Activated T-helper 2 cell treated with anti-CD3 and anti-CD28 coated beads, Interferon-gamma antibody, Interleukin-2, Interleukin-4, amounts not matched to agents 10 μg/mL and 5 μg/mL and 100 μg/mL, durations not matched to agents 14 hours and 24 hours and 36 hours (primary cell): ENCODE measurements around the gene ZNF37A. TPM values are rescaled to one million over a fixed set of nuclear protein-coding genes. Genes with fewer than 3 reads are reported as not detected.
"Not testable (repeated sequence)": the region's sequence is repeated elsewhere in the genome, so short reads cannot be mapped to it uniquely, and the experiment has no call there.

Experiments used
- DNase-seq: peaks from one replicate; pipeline ENCODE4 v3.0.0; 2021; ENCODE audit warnings: low spot score
- H3K27ac Mint-ChIP-seq: one replicate; pipeline ENCODE4 v1.8.0; 2021; ENCODE audit warnings: mixed read lengths
- H3K27me3 Mint-ChIP-seq: one replicate; pipeline ENCODE4 v1.8.0; 2021; ENCODE audit warnings: low read depth, mixed read lengths
- H3K36me3 Mint-ChIP-seq: one replicate; pipeline ENCODE4 v1.8.0; 2021; ENCODE audit warnings: low read depth, mixed read lengths
- H3K4me1 Mint-ChIP-seq: one replicate; pipeline ENCODE4 v1.8.0; 2021; ENCODE audit warnings: low read depth, mixed read lengths
- H3K4me3 Mint-ChIP-seq: one replicate; pipeline ENCODE4 v1.8.0; 2021; ENCODE audit warnings: low read depth, mild to moderate bottlenecking, moderate library complexity, mixed read lengths
- H3K9me3 Mint-ChIP-seq: one replicate; pipeline ENCODE4 v1.8.0; 2021; ENCODE audit warnings: mixed read lengths
- intact Hi-C: fragments of 100-400 bp; cut with micrococcal nuclease; formaldehyde crosslinking; loops from one replicate; pipeline ENCODE4 v1.15.1; 2023
- total RNA-seq: library from RNA; stranded (reverse); gene quantifications from 2 replicates; pipeline ENCODE4 v1.2.3, GENCODE V29; 2022

The ZNF37A gene
- total RNA-seq, result 29.7 and 31.9 TPM in 2 replicates

GRCh38 chr10:38094158-38094926 is at the start of gene ZNF37A:
Gene ZNF37A, plus strand, starts transcription at chr10:38094337. Its CDS starts 2,281 bp downstream, at chr10:38096618.
- H3K36me3 Mint-ChIP-seq, result peaks cover 50% of the 10 kb centered on the region
- H3K27ac Mint-ChIP-seq, result peak within 1 kb of the TSS; percentile 93
- H3K9me3 Mint-ChIP-seq, result peaks cover 33% of the 10 kb centered on the region
- intact Hi-C loops, result loop anchor here (1.0 to 2.0 kb wide), 5 partner anchors 48 to 237 kb away; partner anchors contain the start of genes ZNF248, ZNF25 and ZNF33A
- H3K4me1 Mint-ChIP-seq, result peaks cover 22% of the 10 kb centered on the region
- peak within 1 kb of the TSS; percentile 91 for H3K4me3 Mint-ChIP-seq
- DNase-seq, result peak; percentile 86
- H3K27me3 Mint-ChIP-seq, result no peaks in the 10 kb centered on the region

GRCh38 chr10:38045129-38045528 is 49.0 kb upstream of the ZNF37A start:
- Mint-ChIP-seq H3K4me1 (peaks cover 23% of the 10 kb centered on the region), H3K9me3 (peaks cover 62% of the 10 kb centered on the region), H3K27ac (peak overlapping the region; percentile 8), H3K4me3 (no peak overlapping the region), H3K27me3 (no peaks in the 10 kb centered on the region), H3K36me3 (peaks cover 92% of the 10 kb centered on the region)
- intact Hi-C loops, result no loop called here
- no peak for DNase-seq

- Mint-ChIP-seq H3K27ac (no peak overlapping the region), H3K4me1 (peaks cover 19% of the 10 kb centered on the region), H3K27me3 (no peaks in the 10 kb centered on the region), H3K36me3 (peaks cover 88% of the 10 kb centered on the region), H3K4me3 (no peak overlapping the region), H3K9me3 (peaks cover 72% of the 10 kb centered on the region)
- no peak for DNase-seq
- intact Hi-C loops, result loop anchor here (2.0 kb wide), 1 partner anchor 47 kb away; the partner anchor contains the start of gene ZNF37A
These were observed 46.5 kb upstream of the ZNF37A start for GRCh38 chr10:38047666-38048065.

- Mint-ChIP-seq H3K4me1 (peaks cover 14% of the 10 kb centered on the region), H3K27me3 (no peaks in the 10 kb centered on the region), H3K4me3 (no peak overlapping the region), H3K9me3 (peaks cover 82% of the 10 kb centered on the region), H3K36me3 (peaks cover 90% of the 10 kb centered on the region), H3K27ac (no peak overlapping the region)
- intact Hi-C loops, result no loop called here
- no peak for DNase-seq
These were observed 43.9 kb upstream of the ZNF37A start for GRCh38 chr10:38050212-38050611.

GRCh38 chr10:38054361-38054797 is 39.8 kb upstream of the ZNF37A start:
- H3K27me3 Mint-ChIP-seq, result no peaks in the 10 kb centered on the region
- peaks cover 87% of the 10 kb centered on the region for H3K9me3 Mint-ChIP-seq
- intact Hi-C loops, result no loop called here
- no peak overlapping the region for H3K4me3 Mint-ChIP-seq
- no peaks in the 10 kb centered on the region for H3K4me1 Mint-ChIP-seq
- peaks cover 92% of the 10 kb centered on the region for H3K36me3 Mint-ChIP-seq
- H3K27ac Mint-ChIP-seq, result no peak overlapping the region
- DNase-seq, result no peak

GRCh38 chr10:38055274-38055894 is 38.8 kb upstream of the ZNF37A start:
- intact Hi-C loops, H3K27ac Mint-ChIP-seq, H3K27me3 Mint-ChIP-seq, H3K4me3 Mint-ChIP-seq, DNase-seq, H3K4me1 Mint-ChIP-seq: not testable (repeated sequence)
- peaks cover 91% of the 10 kb centered on the region for H3K36me3 Mint-ChIP-seq
- H3K9me3 Mint-ChIP-seq, result peaks cover 84% of the 10 kb centered on the region

- DNase-seq, H3K36me3 Mint-ChIP-seq, H3K27ac Mint-ChIP-seq, H3K4me1 Mint-ChIP-seq, H3K4me3 Mint-ChIP-seq, intact Hi-C loops, H3K27me3 Mint-ChIP-seq: not testable (repeated sequence)
- peaks cover 14% of the 10 kb centered on the region for H3K9me3 Mint-ChIP-seq
These were observed 24.5 kb upstream of the ZNF37A start for GRCh38 chr10:38069663-38070062.

GRCh38 chr10:38070501-38070900 is 23.6 kb upstream of the ZNF37A start:
- peaks cover 2% of the 10 kb centered on the region for H3K4me1 Mint-ChIP-seq
- H3K4me3 Mint-ChIP-seq, result no peak overlapping the region
- intact Hi-C loops, result no loop called here
- H3K9me3 Mint-ChIP-seq, result peaks cover 17% of the 10 kb centered on the region
- DNase-seq, result no peak
- peaks cover under 1% of the 10 kb centered on the region for H3K36me3 Mint-ChIP-seq
- no peak overlapping the region for H3K27ac Mint-ChIP-seq
- no peaks in the 10 kb centered on the region for H3K27me3 Mint-ChIP-seq

- DNase-seq, result no peak
- peaks cover 2% of the 10 kb centered on the region for H3K4me1 Mint-ChIP-seq
- H3K36me3 Mint-ChIP-seq, result no peaks in the 10 kb centered on the region
- peaks cover 33% of the 10 kb centered on the region for H3K9me3 Mint-ChIP-seq
- H3K27ac Mint-ChIP-seq, result no peak overlapping the region
- no peaks in the 10 kb centered on the region for H3K27me3 Mint-ChIP-seq
- H3K4me3 Mint-ChIP-seq, result no peak overlapping the region
- intact Hi-C loops, result no loop called here
These were observed 21.6 kb upstream of the ZNF37A start for GRCh38 chr10:38072552-38072951.

- intact Hi-C loops, result no loop called here
- H3K27ac Mint-ChIP-seq, result no peak overlapping the region
- H3K9me3 Mint-ChIP-seq, result peaks cover 45% of the 10 kb centered on the region
- H3K27me3 Mint-ChIP-seq, result no peaks in the 10 kb centered on the region
- no peaks in the 10 kb centered on the region for H3K4me1 Mint-ChIP-seq
- no peak overlapping the region for H3K4me3 Mint-ChIP-seq
- DNase-seq, result no peak
- no peaks in the 10 kb centered on the region for H3K36me3 Mint-ChIP-seq
These were observed 17.4 kb upstream of the ZNF37A start for GRCh38 chr10:38076687-38077086.

GRCh38 chr10:38093318-38093717 is 819 bp upstream of the ZNF37A start:
- H3K4me3 Mint-ChIP-seq, result peak overlapping the region; percentile 91
- H3K27me3 Mint-ChIP-seq, DNase-seq, intact Hi-C loops: not testable (repeated sequence)
- H3K4me1 Mint-ChIP-seq, result peaks cover 19% of the 10 kb centered on the region
- H3K27ac Mint-ChIP-seq, result peak overlapping the region; percentile 93
- peaks cover 23% of the 10 kb centered on the region for H3K9me3 Mint-ChIP-seq
- peaks cover 40% of the 10 kb centered on the region for H3K36me3 Mint-ChIP-seq

- Mint-ChIP-seq H3K4me1 (peaks cover 19% of the 10 kb centered on the region), H3K36me3 (peaks cover 44% of the 10 kb centered on the region), H3K27ac (peak overlapping the region; percentile 93), H3K4me3 (peak overlapping the region; percentile 91), H3K9me3 (peaks cover 28% of the 10 kb centered on the region), H3K27me3 (no peaks in the 10 kb centered on the region)
- intact Hi-C loops, result loop anchor here (1.0 to 2.0 kb wide), 5 partner anchors 47 to 236 kb away; partner anchors contain the start of genes ZNF248, ZNF25 and ZNF33A
- DNase-seq, result no peak
These were observed 350 bp upstream of the ZNF37A start for GRCh38 chr10:38093816-38094157.
